Measurements from ENCODE around the gene TMTC3. TPM values are rescaled to one million over a fixed set of nuclear protein-coding genes. Genes with fewer than 3 reads are reported as not detected.

The TMTC3 gene
- total RNA-seq, 1 experiment from 2014 or later = 19.0 TPM

- intact Hi-C loops (cut with micrococcal nuclease) = no loop called here
- CTCF ChIA-PET = interaction anchor here (0.7 kb wide), 1 partner anchor 232 kb away, joined by 3 read pairs; no protein-coding TSS in a partner anchor
Measured at GRCh38 chr12:88187571-88187970, 45.5 kb downstream of the TMTC3 start.

GRCh38 chr12:88188180-88188579 is 46.1 kb downstream of the TMTC3 start:
- no peaks in the 10 kb centered on the region for H3K9me3 Mint-ChIP-seq (ENCODE audit: unreplicated experiment)
- no peak overlapping the region for H3K27ac Mint-ChIP-seq (ENCODE audit: low read depth, unreplicated experiment)
- no peak for TF ChIP-seq CTCF (IDR thresholded peaks at IDR 0.05; ENCODE audit: unreplicated experiment)
- H3K27me3 Mint-ChIP-seq (ENCODE audit: insufficient read depth, unreplicated experiment) = no peaks in the 10 kb centered on the region
- no peak for DNase-seq (ENCODE audit: unreplicated experiment)
- H3K4me1 Mint-ChIP-seq (ENCODE audit: insufficient read depth, unreplicated experiment) = peaks cover 18% of the 10 kb centered on the region
- POLR2A ChIA-PET = interaction anchor here (0.6 to 1.0 kb wide), 3 partner anchors 12 to 133 kb away, joined by 3 to 4 read pairs (median 3); no protein-coding TSS in a partner anchor
- CTCF ChIA-PET = interaction anchor here (0.6 to 0.7 kb wide), 2 partner anchors 177 to 198 kb away, joined by 3 to 4 read pairs; no protein-coding TSS in a partner anchor
- no TSS peak for BruUV-seq (replicated peaks)
- H3K4me3 Mint-ChIP-seq (ENCODE audit: unreplicated experiment) = no peak overlapping the region
- intact Hi-C loops (cut with micrococcal nuclease) = no loop called here
- H3K36me3 Mint-ChIP-seq (ENCODE audit: insufficient read depth, unreplicated experiment) = peaks cover 6% of the 10 kb centered on the region

More at GRCh38 chr12:88187571-88187970, 45.5 kb downstream of the TMTC3 start:
- H3K4me3 Mint-ChIP-seq (ENCODE audit: unreplicated experiment) = no peak overlapping the region
- peaks cover 6% of the 10 kb centered on the region for H3K36me3 Mint-ChIP-seq (ENCODE audit: insufficient read depth, unreplicated experiment)
- no peak overlapping the region for H3K27ac Mint-ChIP-seq (ENCODE audit: low read depth, unreplicated experiment)
- no peak for TF ChIP-seq CTCF (IDR thresholded peaks at IDR 0.05; ENCODE audit: unreplicated experiment)
- DNase-seq (ENCODE audit: unreplicated experiment) = no peak
- H3K9me3 Mint-ChIP-seq (ENCODE audit: unreplicated experiment) = no peaks in the 10 kb centered on the region
- no peaks in the 10 kb centered on the region for H3K27me3 Mint-ChIP-seq (ENCODE audit: insufficient read depth, unreplicated experiment)
- BruUV-seq (replicated peaks) = no TSS peak
- H3K4me1 Mint-ChIP-seq (ENCODE audit: insufficient read depth, unreplicated experiment) = peaks cover 18% of the 10 kb centered on the region
- POLR2A ChIA-PET = interaction anchor here (0.6 to 1.0 kb wide), 3 partner anchors 11 to 393 kb away, joined by 3 to 4 read pairs (median 3); no protein-coding TSS in a partner anchor

- no peaks in the 10 kb centered on the region for H3K27me3 Mint-ChIP-seq (ENCODE audit: insufficient read depth, unreplicated experiment)
- BruUV-seq (replicated peaks) = no TSS peak
- TF ChIP-seq CTCF (IDR thresholded peaks at IDR 0.05; ENCODE audit: unreplicated experiment) = no peak
- H3K36me3 Mint-ChIP-seq (ENCODE audit: insufficient read depth, unreplicated experiment) = peaks cover 25% of the 10 kb centered on the region
- no peak overlapping the region for H3K27ac Mint-ChIP-seq (ENCODE audit: low read depth, unreplicated experiment)
- ChIA-PET POLR2A (interaction anchor here (0.7 kb wide), 1 partner anchor 295 kb away, joined by 6 read pairs; no protein-coding TSS in a partner anchor), CTCF (no interaction called here)
- no peak overlapping the region for H3K4me3 Mint-ChIP-seq (ENCODE audit: unreplicated experiment)
- DNase-seq (ENCODE audit: unreplicated experiment) = no peak
- H3K4me1 Mint-ChIP-seq (ENCODE audit: insufficient read depth, unreplicated experiment) = peaks cover 12% of the 10 kb centered on the region
- H3K9me3 Mint-ChIP-seq (ENCODE audit: unreplicated experiment) = no peaks in the 10 kb centered on the region
- intact Hi-C loops (cut with micrococcal nuclease) = no loop called here
Measured at GRCh38 chr12:88192426-88192825, 50.3 kb downstream of the TMTC3 start.

- Mint-ChIP-seq H3K27me3 (ENCODE audit: insufficient read depth, unreplicated experiment) (no peaks in the 10 kb centered on the region), H3K36me3 (ENCODE audit: insufficient read depth, unreplicated experiment) (peaks cover 25% of the 10 kb centered on the region), H3K27ac (ENCODE audit: low read depth, unreplicated experiment) (no peak overlapping the region), H3K4me3 (ENCODE audit: unreplicated experiment) (no peak overlapping the region), H3K4me1 (ENCODE audit: insufficient read depth, unreplicated experiment) (no peaks in the 10 kb centered on the region), H3K9me3 (ENCODE audit: unreplicated experiment) (no peaks in the 10 kb centered on the region)
- no peak for DNase-seq (ENCODE audit: unreplicated experiment)
- intact Hi-C loops (cut with micrococcal nuclease) = no loop called here
- TF ChIP-seq CTCF (IDR thresholded peaks at IDR 0.05; ENCODE audit: unreplicated experiment) = no peak
- POLR2A ChIA-PET = no interaction called here
- CTCF ChIA-PET = no interaction called here
- BruUV-seq (replicated peaks) = no TSS peak
Measured at GRCh38 chr12:88194868-88195267, 52.8 kb downstream of the TMTC3 start.
